WTC11 (cell line): ENCODE results near the gene CAMSAP1. TPM values are rescaled to one million over a fixed set of nuclear protein-coding genes. Genes with fewer than 3 reads are reported as not detected.
A peak's percentile ranks its signal among the peaks of the same experiment; 100 is the strongest.

Source experiments
- ATAC-seq: fragments of 200-7000 bp; cut with Tn5 transposase; 2 replicates; pipeline ENCODE4 v1.10.0; 2021; ENCODE audit warnings: mild to moderate bottlenecking, moderate library complexity
- CTCF ChIA-PET: fragments of 300-600 bp; sonication (Branson Sonifier 250); formaldehyde crosslinking; loops from one replicate; lab custom pipeline; 2021; ENCODE audit warnings: antibody characterized with exemption; lab: Charles Lee
- POLR2A ChIA-PET: fragments of 350-600 bp; sonication (Branson Sonifier 250); formaldehyde crosslinking; loops from one replicate; lab custom pipeline; 2021; ENCODE audit warnings: antibody characterized with exemption; lab: Charles Lee
- DNase-seq: peaks from one replicate; pipeline ENCODE4 v3.0.0; 2021; ENCODE audit warnings: low spot score
- H3K27ac Mint-ChIP-seq: 2 replicates; pipeline ENCODE4 v1.8.0; 2021; ENCODE audit warnings: mixed read lengths
- H3K27me3 Mint-ChIP-seq: 2 replicates; pipeline ENCODE4 v1.8.0; 2021; ENCODE audit warnings: low read depth, mild to moderate bottlenecking, moderate library complexity, mixed read lengths
- H3K36me3 Mint-ChIP-seq: 2 replicates; pipeline ENCODE4 v1.8.0; 2021; ENCODE audit warnings: mixed read lengths
- H3K4me1 Mint-ChIP-seq: 2 replicates; pipeline ENCODE4 v1.8.0; 2022; ENCODE audit warnings: mixed read lengths
- H3K4me3 Mint-ChIP-seq: 2 replicates; pipeline ENCODE4 v1.8.0; 2021; ENCODE audit warnings: mild to moderate bottlenecking, moderate library complexity, mixed read lengths
- H3K9me3 Mint-ChIP-seq: 2 replicates; pipeline ENCODE4 v1.8.0; 2021; ENCODE audit warnings: mixed read lengths
- AFF4 ChIP-seq: sonication (generic); formaldehyde crosslinking; IDR thresholded peaks from 2 replicates; pipeline ENCODE4 v1.8.1; 2023; ENCODE audit warnings: mild to moderate bottlenecking, missing genetic modification reagents, borderline replicate concordance
- ATF1 ChIP-seq: sonication (generic); formaldehyde crosslinking; IDR thresholded peaks from 2 replicates; pipeline ENCODE4 v1.8.1; 2023; ENCODE audit warnings: mild to moderate bottlenecking, moderate library complexity, missing genetic modification reagents
- E2F1 ChIP-seq: sonication (generic); formaldehyde crosslinking; IDR thresholded peaks from 2 replicates; pipeline ENCODE4 v1.8.0; 2022; ENCODE audit warnings: mild to moderate bottlenecking, missing genetic modification reagents
- ELF4 ChIP-seq: sonication (generic); formaldehyde crosslinking; IDR thresholded peaks from 2 replicates; pipeline ENCODE4 v1.8.1; 2022; ENCODE audit warnings: low read depth, mild to moderate bottlenecking, moderate library complexity, missing genetic modification reagents
- ERG ChIP-seq: fragments of 250-450 bp; sonication (Bioruptor Pico); IDR thresholded peaks from 2 replicates; pipeline ENCODE4 v1.8.0; 2021; ENCODE audit warnings: mild to moderate bottlenecking
- FOXK1 ChIP-seq: sonication (generic); formaldehyde crosslinking; IDR thresholded peaks from 2 replicates; pipeline ENCODE4 v1.8.0; 2022; ENCODE audit warnings: mild to moderate bottlenecking, moderate library complexity, missing genetic modification reagents
- FOXP1 ChIP-seq: sonication (generic); formaldehyde crosslinking; IDR thresholded peaks from 2 replicates; pipeline ENCODE4 v1.8.0; 2022; ENCODE audit warnings: missing genetic modification reagents, mild to moderate bottlenecking, moderate library complexity, borderline replicate concordance
- HMGA2 ChIP-seq: fragments of 250-450 bp; sonication (Bioruptor Pico); IDR thresholded peaks from 2 replicates; pipeline ENCODE4 v1.4.0; 2021; ENCODE audit warnings: mild to moderate bottlenecking, moderate library complexity
- HMGXB4 ChIP-seq: sonication (generic); formaldehyde crosslinking; IDR thresholded peaks from 2 replicates; pipeline ENCODE4 v1.8.1; 2023; ENCODE audit warnings: mild to moderate bottlenecking, moderate library complexity, missing genetic modification reagents
- JAZF1 ChIP-seq: fragments of 250-450 bp; sonication (Bioruptor Pico); IDR thresholded peaks from 2 replicates; pipeline ENCODE4 v1.9.0; 2021; ENCODE audit warnings: moderate library complexity, mild to moderate bottlenecking, inconsistent platforms
- MLX ChIP-seq: sonication (generic); formaldehyde crosslinking; IDR thresholded peaks from 2 replicates; pipeline ENCODE4 v1.8.1; 2023; ENCODE audit warnings: mild to moderate bottlenecking, missing genetic modification reagents, moderate library complexity
- MXD4 ChIP-seq: fragments of 250-450 bp; sonication (Bioruptor Pico); IDR thresholded peaks from 2 replicates; pipeline ENCODE4 v1.8.0; 2021; ENCODE audit warnings: mild to moderate bottlenecking, moderate library complexity, borderline replicate concordance
- NFATC4 ChIP-seq: fragments of 250-450 bp; sonication (Bioruptor Pico); IDR thresholded peaks from 2 replicates; pipeline ENCODE4 v1.9.0; 2021; ENCODE audit warnings: mild to moderate bottlenecking
- NR1H2 ChIP-seq: sonication (generic); formaldehyde crosslinking; IDR thresholded peaks from 2 replicates; pipeline ENCODE4 v1.9.0; 2021; ENCODE audit warnings: mild to moderate bottlenecking, moderate library complexity, missing genetic modification reagents
- SMAD3 ChIP-seq: sonication (generic); formaldehyde crosslinking; IDR thresholded peaks from 2 replicates; pipeline ENCODE4 v1.8.0; 2022; ENCODE audit warnings: missing genetic modification reagents, mild to moderate bottlenecking, borderline replicate concordance
- TCF7 ChIP-seq: sonication (generic); formaldehyde crosslinking; IDR thresholded peaks from 2 replicates; pipeline ENCODE4 v1.8.0; 2022; ENCODE audit warnings: mild to moderate bottlenecking, low read depth, missing genetic modification reagents, moderate library complexity
- USF2 ChIP-seq: sonication (generic); formaldehyde crosslinking; IDR thresholded peaks from 2 replicates; pipeline ENCODE4 v1.8.1; 2023; ENCODE audit warnings: mild to moderate bottlenecking, missing genetic modification reagents, moderate library complexity
- ZNF219 ChIP-seq: sonication (generic); formaldehyde crosslinking; IDR thresholded peaks from 2 replicates; pipeline ENCODE4 v1.8.0; 2023; ENCODE audit warnings: missing genetic modification reagents, mild to moderate bottlenecking, borderline replicate concordance
- ZNF416 ChIP-seq: fragments of 250-450 bp; sonication (Bioruptor Pico); IDR thresholded peaks from 2 replicates; pipeline ENCODE4 v1.9.0; 2021; ENCODE audit warnings: mild to moderate bottlenecking, inconsistent platforms
- ZNF423 ChIP-seq: fragments of 250-450 bp; sonication (Bioruptor Pico); IDR thresholded peaks from 2 replicates; pipeline ENCODE4 v2.1.2; 2022; ENCODE audit warnings: mild to moderate bottlenecking, moderate library complexity
- total RNA-seq: library from RNA; stranded (reverse); gene quantifications from 3 replicates; pipeline ENCODE4 v1.2.3, GENCODE V29; 2021

CAMSAP1 gene
- total RNA-seq, 1 experiment from 2014 or later = 40.5 TPM

GRCh38 chr9:135815830-135816650, 91.3 kb downstream of the CAMSAP1 start:
- POLR2A ChIA-PET = no interaction called here
- DNase-seq (no peak), ATAC-seq (peak; percentile 13; the same call in 1 of the 2 replicates)
- TF ChIP-seq ZNF416 (CRISPR knock-in tag) (no peak), FOXP1 (CRISPR knock-in tag) (no peak), AFF4 (CRISPR knock-in tag) (no peak), HMGXB4 (CRISPR knock-in tag) (no peak), E2F1 (CRISPR knock-in tag) (no peak), MLX (CRISPR knock-in tag) (no peak), ATF1 (CRISPR knock-in tag) (no peak), ELF4 (no peak), FOXK1 (CRISPR knock-in tag) (no peak), ZNF423 (no peak), TCF7 (CRISPR knock-in tag) (no peak), NFATC4 (CRISPR knock-in tag) (no peak)
- no peaks in the 10 kb centered on the region for H3K9me3 Mint-ChIP-seq
- no peaks in the 10 kb centered on the region for H3K27me3 Mint-ChIP-seq
- H3K27ac Mint-ChIP-seq = peak overlapping the region; percentile 54; the same call in 1 of the 2 replicates
- no peak overlapping the region for H3K4me3 Mint-ChIP-seq
- H3K4me1 Mint-ChIP-seq = peaks cover 4% of the 10 kb centered on the region; the same call in 1 of the 2 replicates
- CTCF ChIA-PET = interaction anchor here (1.4 kb wide), 1 partner anchor 118 kb away, joined by 3 read pairs; no protein-coding TSS in a partner anchor
- peaks cover 78% of the 10 kb centered on the region for H3K36me3 Mint-ChIP-seq

- Mint-ChIP-seq H3K36me3 (peaks cover 79% of the 10 kb centered on the region), H3K9me3 (no peaks in the 10 kb centered on the region), H3K27me3 (no peaks in the 10 kb centered on the region), H3K4me1 (peaks cover 4% of the 10 kb centered on the region; the same call in 1 of the 2 replicates), H3K27ac (peak overlapping the region; percentile 54; the same call in 1 of the 2 replicates), H3K4me3 (no peak overlapping the region)
- CTCF ChIA-PET = no interaction called here
- no peak for ATAC-seq
- no peak for DNase-seq
- POLR2A ChIA-PET = no interaction called here
- TF ChIP-seq SMAD3 (no peak), ATF1 (CRISPR knock-in tag) (no peak), NR1H2 (CRISPR knock-in tag) (no peak), AFF4 (CRISPR knock-in tag) (no peak), MXD4 (CRISPR knock-in tag) (no peak), ERG (CRISPR knock-in tag) (no peak), HMGA2 (CRISPR knock-in tag) (no peak), ZNF219 (CRISPR knock-in tag) (no peak), ZNF423 (no peak), JAZF1 (CRISPR knock-in tag) (no peak), USF2 (CRISPR knock-in tag) (no peak)
Observed at GRCh38 chr9:135815413-135815812, 91.9 kb downstream of the CAMSAP1 start.
